ENCODE measurements around the gene TFEB.

Gene TFEB

DNA sequence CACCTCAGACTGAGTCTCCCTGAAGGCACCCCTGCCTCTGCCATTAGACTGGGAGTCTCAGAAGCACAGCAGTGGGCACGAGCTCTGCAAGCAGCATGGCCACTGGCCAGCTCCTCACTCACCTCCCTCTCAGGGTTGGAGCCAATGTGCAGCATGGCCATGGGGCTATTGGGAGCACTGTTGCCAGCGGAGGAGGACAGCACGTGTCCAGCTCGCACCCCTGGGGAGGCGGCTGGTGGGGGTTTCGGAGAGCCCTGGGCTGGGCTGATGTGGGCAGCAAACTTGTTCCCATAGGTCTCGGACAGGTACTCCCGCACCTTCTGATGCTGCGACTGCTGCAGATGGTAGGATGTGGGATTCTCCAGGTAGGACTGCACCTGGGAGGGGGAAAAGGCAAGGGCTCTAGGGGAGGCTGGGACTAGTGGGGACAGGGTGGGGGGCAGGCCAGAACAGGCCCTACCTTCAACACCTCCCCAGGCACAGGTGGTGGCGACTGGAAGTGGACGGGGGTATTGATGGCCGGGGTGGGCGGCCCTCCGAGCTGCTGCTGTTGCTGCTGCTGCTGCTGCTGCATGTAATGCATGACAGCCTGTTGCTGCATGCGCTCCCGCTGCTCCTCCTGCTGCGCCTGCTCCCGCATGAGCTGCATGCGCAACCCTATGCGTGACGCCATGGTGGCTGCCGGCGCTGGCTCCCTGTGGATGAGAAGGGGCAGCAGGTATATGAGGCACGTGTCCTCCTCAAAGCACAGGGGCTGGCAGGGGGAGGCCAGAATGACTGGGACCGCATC lies 44.7 kb downstream of the TFEB start:
- no peak for DNase-seq (ENCODE audit: low read depth)

DNA sequence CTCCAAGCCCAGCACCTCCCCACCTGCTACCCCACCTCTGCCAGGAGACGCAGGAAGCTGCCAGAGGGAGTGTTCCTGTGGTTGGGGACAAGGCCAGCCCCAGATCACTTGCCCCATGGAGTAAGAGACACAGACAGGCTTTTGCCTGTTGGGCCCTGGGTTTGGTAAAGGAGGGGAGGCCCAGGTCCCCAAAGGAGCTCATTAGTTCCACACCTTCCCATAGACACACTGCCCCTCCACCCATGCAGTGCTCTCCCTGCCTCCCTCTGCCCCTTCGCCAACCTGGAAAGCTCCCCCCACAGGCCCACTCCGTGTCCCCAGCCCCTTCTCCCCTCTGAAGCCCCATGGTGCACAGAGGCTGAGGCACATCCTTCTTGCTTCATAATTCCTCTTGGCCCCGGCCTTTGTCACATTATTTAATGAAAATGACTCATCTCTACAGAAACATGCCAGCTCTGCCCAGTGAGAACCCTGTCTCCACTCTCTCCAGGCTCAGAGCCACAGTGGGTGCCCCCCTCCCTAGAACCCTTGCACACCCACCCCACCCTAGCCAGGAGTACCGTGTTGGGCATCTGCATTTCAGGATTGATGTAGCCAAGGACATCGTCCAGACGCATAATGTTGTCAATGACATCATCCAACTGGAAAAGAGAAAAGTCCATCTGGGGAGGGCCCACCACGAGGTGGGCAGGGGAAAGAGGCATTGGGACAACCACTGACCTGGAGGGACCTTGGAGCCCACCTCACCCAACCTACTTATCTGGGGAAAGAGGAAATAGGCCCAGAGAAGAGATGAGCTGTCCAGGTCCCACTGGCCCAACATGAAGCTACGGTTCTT lies 46.0 kb downstream of the TFEB start:
- DNase-seq (ENCODE audit: low read depth) = no peak

DNA sequence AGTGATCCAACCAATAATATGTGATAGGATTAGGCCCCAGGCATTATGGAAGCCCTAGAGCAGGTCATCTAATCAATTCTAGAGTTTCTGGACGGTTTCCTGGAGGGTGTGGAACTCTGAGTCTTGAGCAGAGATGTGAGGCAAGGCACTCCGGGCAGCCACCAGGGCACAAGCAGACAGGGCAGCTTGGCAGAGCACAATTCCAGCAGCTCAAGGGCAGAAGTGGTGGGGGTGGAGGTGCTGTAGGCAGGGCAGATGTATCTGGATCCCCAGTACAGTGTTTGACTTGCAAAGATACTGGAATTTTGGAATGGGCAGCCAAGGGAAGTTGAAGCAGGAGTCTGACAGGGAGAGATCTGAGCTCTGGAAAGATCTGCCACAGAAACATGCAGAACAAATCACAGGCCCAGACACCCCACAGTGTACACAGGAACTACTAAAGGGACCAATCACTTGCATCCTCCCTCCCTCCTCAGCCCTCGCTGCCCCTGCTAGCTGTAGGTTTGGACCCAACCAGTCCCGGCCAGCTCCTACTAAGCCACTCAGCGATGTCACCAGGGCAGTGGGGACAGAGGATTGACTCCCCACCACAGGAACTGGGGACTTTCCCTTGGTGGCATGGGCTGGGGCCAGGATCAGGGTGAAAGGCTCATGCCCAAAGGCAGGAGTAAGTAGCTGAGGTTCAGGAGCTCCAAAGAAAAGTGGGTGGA lies 47.0 kb downstream of the TFEB start:
- DNase-seq (ENCODE audit: low read depth) = no peak

DNA sequence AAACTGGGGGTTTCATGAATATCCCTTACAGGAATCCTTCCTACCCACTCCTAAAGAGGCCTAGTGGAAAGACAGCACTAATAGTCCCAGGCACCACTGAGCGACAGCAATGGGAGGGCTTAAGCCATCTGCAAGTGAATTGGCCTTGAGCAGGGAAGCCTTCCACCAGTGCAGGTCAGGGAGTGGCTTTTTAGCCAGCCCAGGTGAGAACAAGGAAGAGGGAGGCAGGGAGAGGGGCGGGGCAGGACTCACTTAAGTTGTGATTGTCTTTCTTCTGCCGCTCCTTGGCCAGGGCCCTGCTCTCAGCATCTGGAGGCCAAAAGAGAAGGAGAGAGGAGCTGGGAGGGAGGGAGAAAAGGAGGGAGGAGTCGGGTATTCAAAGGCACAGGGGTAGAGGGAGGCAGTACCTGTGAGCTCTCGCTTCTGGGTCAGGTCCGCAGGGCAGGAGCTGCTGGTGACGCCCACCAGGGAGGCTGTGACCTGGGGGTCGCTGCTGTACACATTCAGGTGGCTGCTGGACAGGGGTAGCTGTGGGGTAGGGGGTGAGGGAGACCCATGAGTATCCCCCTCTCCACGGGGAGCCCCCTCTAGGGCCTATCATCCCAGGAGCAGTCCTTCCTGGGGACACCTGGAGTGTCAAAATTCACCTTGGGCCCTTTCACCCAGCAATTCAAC lies 47.8 kb downstream of the TFEB start:
- DNase-seq (ENCODE audit: low read depth) = no peak

DNA sequence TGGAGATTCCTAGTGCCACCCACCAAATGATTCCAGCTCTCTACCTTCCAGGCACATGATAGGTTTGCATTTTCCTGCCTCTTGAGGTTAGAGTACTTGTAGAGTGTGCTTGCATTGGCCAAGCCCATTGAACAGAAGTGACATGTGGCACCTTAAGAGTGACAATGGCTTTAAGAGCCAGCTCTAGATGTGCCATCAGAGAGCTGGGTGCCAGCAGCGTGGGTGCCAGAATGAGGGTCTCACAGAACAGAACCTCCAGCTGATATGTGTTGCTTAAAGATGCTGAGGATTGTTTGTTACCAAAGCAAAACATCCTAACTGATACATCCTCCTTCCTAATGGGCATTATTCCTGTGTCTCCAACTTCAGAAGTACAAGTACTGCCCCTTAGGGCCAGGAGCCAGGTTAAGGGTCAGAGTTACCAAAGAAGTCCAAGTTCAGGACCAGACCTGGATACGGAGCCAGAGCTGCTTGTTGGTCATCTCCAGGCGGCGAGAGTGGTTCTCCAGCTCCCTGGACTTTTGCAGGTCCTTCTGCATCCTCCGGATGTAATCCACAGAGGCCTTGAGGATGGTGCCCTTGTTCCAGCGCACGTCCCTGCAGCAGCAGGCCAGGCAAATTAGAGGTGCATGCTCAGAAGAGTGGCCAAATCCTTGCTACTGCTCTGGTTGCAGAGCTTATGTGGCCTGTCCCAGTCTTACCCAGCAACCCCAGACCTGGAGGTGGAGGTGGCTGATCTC lies 49.6 kb downstream of the TFEB start:
- DNase-seq (ENCODE audit: low read depth) = no peak

DNA sequence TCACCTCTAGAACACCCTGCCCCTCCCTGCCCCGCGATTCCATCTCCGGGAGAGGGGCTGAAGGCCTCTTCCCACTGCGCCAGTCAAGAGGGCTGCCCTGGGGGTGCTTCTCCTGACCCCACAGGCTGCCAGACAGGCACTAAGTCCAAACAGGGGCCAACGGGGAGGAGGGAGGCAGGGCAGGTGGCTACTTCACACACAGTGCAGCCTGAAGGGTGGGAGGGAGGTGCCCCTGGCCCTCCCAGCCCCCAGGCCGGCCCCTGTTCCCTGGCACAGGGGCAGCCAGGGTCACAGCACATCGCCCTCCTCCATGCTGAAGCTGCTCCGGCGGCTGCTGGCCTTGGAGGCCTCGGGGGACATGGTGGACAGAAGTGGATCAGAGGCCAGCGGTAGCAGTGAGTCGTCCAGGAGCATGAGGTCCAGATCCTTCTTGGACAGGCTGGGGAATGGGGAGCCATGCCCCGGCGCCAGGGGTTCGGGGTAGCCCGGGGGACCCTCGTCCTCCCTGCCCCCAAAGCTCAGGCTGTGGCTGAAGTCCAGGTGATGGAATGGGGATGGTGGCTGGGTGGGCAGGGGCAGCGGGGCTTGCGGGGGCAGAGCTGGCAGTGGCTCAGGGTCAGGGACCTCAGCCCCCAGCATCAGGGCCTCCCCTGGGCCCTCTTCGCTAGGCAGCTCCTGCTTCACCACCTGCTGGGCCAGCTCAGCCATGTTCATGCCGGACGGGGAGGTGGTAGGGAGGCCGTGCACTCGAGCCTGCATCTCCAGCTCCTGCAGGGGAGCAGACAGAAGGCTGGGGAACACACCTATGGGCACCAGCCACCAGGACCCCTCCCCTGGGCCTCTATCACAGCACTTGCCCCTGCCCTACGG lies 50.9 kb downstream of the TFEB start:
- no peak for DNase-seq (ENCODE audit: low read depth)

DNA sequence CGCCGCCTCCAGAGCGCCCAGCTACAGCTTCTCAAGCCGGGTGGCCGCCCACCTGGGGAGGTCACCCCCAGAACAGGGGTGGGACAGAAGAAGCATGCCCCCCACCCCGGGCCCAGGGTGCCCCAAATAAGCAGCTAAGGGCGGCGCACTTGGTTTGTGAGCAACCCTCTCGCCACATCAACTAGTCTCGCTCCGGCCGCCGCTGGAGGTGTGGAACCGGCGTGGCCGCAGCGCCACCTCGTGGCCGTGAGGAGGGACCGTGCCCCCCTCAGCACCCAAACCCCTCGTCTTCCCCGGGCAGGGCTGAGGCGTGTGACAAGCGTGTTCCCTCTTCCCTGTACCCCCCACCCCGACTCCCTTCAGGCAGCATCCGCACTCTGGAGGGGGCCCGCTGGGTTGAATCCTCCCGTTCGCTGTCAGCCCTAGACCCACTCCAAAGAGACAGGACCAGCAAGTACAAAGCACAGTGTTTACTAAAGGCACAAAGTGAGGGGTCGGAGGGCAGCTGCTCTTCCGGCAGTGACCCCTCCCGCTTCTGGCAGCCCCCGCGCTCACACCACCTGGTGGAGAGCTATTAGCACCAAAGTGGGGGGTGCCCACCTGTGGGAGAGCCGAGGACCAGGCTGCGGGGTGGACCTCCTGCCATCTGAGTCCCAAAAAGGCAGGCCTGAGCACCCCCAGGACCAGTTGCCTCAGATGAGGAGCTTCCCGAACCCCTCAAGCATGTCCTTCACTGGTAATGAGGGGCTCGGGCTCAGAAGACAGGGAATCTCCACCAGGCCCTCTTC lies 51.7 kb downstream of the TFEB start:
- DNase-seq (ENCODE audit: low read depth) = no peak

DNA sequence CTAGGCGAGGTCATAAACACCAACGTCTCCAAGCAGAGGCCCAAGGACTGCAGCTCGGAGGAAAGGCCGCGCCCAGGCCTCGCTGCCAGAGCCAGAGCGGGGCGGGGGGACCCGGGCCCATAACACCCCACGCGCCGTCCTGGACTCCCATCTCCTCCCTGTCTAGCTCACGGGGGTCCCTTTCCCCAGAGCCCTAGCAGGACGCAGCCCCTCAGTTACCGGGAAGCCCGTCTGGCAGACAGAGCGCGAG lies 52.2 kb downstream of the TFEB start:
- no peak for DNase-seq (ENCODE audit: low read depth)

DNA sequence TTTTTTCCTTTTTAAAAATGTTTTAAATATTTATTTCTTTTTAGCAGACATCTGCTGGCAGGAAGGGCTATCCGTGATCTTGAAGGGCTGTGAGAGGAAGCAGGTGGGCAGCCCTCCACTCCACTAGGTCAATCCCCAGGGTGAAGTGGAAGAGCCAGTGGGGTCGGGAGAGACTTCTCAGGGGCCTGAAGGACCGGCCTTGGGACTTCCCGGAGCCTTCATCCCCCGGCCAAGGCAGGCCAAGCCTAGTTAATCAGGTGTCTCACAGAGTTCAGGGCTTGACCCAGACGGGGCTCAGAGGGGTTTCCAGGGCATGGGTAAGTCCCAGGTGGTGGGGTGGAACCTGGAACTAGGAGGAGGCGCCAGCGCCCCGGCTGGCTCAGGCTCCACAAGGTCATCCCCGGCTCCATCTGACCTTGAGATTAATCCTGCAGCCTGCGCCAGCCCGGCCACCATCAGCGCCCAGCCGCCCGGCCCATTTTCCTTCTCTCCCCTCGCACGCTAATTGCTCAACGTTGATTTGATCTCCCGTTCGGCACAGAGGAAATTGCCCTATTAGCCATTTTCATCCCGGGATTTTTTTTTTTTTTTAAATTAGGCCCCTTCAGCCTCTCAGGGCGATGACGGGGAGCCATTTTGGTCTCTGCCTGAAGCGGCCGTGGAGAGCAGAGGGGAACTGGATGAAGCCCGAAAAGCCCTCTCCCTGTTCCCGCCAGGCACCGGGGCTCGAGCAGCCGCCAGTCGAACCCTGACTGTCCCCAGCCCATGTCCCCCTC lies 52.7 kb downstream of the TFEB start:
- DNase-seq (ENCODE audit: low read depth) = no peak

DNA sequence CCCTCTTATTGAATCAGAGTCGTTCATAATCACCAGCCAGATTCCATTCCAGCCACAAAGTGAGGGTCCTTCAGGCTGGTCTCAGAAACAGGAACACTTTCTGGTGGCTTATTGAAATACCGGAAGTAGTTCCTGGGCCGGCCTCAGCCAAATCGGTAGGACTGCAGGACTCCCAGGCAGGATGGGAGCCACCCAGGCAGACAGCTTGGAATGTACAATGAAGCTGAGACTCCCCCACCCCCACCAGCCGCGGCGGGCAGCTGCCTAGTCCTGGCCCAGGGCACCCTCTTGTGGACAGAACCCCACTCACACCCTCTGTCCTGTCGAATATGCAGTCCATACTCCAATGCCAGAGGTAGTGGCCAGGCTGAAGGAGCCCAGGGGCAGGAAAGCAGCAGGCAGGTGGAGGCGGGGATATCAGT lies 53.3 kb downstream of the TFEB start:
- peak; percentile 72 for DNase-seq (ENCODE audit: low read depth)

DNA sequence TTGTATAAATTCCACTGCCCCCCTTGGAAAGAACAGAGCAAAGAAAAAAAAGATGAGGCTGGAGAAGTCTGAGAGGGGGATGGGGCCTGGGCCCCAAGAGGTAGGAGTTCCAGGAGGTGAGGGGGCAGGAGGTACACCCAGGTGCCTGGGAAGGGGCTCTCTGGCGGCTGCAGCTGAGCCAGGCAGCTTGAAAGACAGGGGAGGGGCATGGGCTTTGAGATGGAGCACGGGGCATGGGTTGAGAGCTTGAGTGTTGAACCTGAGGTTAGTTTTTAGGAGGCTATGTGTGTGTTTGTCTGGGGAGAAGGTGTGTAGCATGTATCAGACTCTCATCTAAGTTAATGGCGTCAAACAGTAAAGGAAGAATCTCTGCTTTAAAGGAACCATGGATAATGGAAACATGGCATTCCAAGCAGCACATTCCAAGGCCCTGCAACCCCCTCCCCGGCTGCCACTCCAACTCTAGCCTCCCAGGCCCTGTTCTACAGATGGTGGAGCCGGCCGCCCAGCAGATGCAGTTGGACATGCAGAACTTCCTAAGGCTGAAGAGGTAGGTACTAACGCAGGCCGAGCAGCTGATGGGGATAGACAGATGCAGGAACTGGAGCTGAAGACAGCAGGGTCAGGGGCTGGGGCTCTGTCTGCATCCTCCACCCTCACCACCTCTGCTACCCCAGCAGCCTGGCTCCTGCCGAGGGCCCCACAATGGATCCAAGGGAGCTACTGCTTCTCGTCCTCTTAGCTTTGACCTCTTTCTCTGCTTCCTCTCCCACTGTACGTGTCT lies 55.0 kb downstream of the TFEB start:
- no peak for DNase-seq (ENCODE audit: low read depth)

DNA sequence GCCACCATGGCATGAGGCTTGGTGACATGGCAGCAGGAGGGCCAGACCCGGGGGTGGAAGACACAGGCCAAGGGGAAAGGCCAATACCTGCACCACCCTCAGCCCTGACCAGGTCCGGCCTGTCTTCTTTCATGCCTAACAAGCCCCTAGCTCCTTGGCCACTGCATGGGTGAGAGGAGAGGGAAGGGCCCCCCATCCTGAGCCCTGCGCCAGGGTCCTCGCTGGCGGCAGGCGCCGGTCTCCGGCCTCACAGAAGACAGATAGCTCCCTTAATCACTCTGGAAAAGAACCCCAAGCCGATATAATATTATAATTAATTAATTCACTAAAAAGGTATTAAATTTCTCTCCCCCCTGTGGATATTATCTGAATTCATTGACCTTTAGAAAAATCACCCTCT lies 55.7 kb downstream of the TFEB start:
- no peak for DNase-seq (ENCODE audit: low read depth)

DNA sequence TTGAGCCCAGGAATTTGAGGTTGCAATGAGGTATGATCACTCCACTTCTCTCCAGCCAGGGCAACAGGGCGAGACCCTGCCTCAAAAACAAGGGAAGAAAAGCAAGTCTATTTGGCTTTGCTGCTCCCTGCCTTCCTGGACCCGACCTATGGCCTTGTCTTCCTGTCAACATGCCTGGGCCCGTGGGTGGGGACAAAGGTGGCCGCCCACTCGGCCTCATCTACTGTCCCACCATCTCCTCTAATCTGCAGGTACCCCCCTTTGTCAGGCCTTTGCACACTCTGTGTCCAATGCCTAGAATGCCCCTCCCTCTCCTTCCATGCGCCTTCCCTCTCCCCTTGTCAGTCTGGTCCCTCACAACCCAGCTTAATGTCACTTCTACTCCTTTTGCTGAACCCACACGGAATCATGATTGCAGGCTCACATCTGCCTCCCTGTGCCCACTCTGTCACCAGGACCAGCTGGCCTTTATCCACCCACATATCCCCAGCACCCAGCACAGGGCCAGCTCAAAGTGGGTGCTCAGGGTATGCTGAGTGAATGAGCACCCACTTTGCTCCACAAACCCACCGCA lies 56.8 kb downstream of the TFEB start:
- DNase-seq (ENCODE audit: low read depth) = no peak

DNA sequence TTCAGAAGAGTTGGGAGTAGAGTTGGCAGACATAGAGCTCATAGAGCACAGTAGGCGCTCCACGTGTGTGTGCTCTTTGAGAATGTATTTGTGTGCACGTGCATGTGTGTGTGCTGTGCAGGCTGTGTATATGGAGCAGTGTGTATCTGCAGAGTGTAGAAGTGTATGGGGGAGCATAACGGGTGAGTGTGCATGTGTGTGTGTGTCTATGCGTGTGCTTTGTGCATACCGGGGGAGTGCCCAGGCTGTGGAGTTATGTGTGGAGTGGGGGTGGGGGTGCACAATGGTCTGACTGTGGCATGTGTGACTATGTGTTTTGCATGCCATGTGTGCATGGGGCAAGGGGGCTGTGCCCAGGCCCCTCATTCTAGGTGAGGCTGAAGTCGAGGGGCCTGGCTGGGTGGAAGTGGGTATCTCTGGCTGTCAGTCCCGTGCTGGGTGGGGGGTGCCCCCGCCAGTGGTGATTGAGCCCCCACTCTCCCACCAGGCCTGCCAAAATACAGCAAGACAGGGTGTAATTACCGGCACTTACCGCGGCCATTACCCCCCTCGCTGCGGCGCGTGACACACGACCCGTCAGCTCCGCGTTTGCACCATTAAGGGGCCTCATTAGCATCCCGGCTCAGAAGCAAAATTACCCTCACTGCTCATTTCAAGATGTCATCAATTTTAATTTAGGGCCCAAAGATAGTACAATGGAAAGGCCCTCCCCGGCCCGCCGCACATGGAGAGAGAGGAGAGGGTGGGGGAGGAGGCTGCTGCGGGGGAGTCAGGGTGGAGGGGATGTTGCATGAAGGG lies 58.1 kb downstream of the TFEB start:
- DNase-seq (ENCODE audit: low read depth) = no peak

DNA sequence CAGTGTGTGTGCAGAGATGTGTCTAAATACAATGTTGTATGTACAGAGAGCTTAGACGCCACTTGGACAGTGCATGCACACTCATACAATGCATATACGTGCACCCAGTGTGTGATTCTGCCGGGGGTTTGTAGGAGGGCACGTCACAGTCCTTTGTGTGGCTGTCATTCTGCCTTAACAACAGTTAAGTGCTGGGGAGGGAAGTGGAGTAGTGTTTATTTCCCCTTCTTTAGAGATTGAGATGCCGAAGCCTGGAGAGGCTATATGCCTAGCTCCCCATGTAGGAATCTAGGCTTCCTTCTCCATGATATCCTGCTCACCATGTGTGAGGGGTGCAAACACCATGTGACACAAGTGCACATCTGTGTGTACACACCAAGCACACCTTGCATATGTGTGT lies 59.0 kb downstream of the TFEB start:
- DNase-seq (ENCODE audit: low read depth) = no peak

DNA sequence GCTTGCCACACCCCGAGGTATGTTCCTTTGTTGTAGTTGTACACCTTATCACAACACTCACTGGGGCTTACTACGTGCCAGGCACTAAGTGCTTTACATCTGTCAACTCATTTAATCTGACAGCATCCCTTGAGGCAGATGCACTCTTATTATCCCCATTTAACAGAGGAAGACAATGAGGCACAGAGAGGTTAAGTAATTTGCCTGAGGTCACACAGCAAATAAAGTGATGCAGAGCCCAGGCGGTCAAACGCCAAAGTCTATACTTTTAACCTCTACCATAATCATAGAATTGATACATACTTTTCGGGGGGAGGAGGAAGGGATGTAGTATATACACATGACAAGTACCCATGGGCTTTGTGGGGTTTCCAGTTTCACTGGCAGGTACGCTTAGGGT lies 59.4 kb downstream of the TFEB start:
- no peak for DNase-seq (ENCODE audit: low read depth)

DNA sequence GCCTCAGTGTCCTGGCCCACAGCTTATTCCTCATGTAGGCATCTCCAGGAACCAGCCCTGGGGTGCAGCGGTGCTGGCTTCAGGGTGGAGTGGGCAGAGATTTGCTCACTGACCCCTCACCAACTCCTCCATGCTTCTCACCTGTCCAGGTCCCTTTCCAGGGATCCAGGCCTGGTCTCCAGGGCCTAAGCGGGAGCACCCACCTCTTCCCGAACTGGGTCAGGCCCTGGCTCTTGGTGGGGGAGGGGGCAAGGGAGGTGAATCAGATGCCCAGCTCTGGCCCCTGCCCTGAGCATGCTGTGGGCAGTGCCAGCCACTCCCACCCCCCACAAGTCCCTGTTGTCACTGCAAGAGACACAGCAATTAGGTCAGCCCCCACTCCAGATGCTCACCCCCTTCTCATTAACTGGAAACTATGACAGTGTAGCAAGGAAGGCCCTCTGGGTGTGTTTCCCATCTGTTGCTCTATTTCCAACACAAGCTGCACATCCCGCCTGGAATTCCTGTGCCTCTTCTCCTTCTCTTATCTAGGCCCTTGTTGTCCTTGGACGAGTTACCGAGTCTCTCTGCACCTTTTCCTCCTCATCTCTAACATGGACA lies 60.1 kb downstream of the TFEB start:
- no peak for DNase-seq (ENCODE audit: low read depth)
